HUDEP-2 (cell line): ENCODE measurements around the gene DRAP1.
A peak's percentile ranks its signal among the peaks of the same experiment; 100 is the strongest.
"Not testable (repeated sequence)": the region's sequence is repeated elsewhere in the genome, so short reads cannot be mapped to it uniquely, and the experiment has no call there.

Source experiments
- DNase-seq, 76 experiments: peaks; one replicate each; lab custom pipeline; 2025; ENCODE audit not compliant: unreplicated experiment in 76 of 76; lab: John Stamatoyannopoulos, UW

Gene DRAP1

DNA sequence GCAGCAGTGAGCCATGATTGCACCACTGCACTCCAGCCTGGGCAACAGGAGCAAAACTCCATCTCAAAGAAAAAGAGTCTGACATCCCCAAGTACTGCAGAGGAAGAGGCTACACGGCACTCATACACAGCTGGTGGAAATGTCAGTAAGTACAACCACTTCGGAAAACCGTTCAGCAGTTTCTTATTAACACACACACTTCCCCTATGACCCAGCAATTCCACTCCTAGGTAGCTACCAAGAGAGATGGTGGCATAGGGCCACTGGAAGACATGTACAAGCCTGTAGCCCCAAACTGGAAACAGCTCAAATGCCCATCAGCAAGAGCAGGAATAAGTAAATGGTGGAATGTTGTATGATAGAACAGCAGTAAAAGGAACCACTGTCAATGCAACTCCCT, 3.3 kb downstream of the DRAP1 start:
- DNase-seq: no peak

DNA sequence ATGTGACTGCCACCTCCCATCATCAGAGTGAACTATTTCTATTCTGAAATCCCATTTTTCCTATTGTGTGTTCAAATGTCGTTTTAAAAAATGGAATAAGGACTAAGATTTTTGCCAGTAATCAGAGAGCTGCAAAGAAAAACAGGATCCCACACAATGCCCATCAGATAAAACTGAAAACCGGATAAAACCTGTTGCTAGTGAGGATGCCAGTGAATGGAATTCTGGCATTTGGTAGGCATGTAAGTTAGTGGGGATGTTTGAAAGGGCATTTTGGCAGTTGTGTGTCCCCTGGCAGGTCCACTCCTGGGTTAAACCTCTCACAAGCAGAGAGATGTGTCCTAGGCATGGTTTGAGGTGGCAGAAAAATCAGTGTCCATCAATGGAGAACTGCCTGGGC, 6.2 kb downstream of the DRAP1 start:
- DNase-seq: no peak

DNA sequence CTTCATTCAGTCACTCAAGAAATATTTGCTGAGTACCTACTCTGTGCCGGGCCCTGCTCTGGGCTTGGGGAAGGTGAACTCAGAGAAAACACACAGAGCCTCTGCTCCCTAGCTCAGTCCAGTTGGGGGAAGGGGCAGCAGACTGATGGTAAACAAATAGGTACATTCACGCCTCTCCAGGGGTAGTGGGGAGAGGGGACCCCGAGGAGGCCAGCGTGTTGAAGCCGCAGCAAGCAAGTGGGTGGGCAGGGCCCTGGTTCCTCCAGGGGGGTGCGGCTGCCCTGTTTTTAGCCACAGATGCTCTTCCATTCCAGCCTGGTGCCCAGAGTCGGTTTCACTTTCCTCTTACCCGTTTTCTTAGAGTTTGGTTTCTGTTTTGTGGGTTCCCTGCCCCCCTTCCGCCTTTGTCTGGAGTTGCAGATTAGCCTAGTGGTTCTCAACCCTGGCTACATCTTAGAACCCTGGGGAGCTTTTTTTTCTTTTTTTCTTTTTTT, 8.7 kb downstream of the DRAP1 start:
- peak in 33 of 76 experiments; percentile 9 to 76 (median 37) for DNase-seq

DNA sequence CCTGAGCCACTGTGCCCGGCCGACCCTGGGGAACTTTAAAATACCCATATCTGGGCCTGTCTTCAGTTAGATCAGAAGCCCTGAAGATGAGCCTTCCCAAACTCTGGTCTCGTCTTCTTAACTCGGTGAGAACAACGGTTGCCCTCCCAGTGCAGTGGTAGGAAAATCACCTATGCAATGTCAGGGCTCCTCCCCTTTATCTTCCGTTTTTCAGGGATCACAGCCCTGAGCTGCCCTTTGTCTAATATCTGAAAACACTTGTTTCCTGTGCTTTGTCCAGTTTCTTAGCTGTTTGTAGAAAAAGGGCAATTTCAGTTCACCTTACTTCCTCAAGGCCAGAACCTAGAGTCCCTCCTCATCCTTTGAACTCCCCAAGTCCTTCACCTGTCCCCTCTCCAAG, 9.4 kb downstream of the DRAP1 start:
- peak in 3 of 76 experiments; percentile 7 to 25 (median 14) for DNase-seq

DNA sequence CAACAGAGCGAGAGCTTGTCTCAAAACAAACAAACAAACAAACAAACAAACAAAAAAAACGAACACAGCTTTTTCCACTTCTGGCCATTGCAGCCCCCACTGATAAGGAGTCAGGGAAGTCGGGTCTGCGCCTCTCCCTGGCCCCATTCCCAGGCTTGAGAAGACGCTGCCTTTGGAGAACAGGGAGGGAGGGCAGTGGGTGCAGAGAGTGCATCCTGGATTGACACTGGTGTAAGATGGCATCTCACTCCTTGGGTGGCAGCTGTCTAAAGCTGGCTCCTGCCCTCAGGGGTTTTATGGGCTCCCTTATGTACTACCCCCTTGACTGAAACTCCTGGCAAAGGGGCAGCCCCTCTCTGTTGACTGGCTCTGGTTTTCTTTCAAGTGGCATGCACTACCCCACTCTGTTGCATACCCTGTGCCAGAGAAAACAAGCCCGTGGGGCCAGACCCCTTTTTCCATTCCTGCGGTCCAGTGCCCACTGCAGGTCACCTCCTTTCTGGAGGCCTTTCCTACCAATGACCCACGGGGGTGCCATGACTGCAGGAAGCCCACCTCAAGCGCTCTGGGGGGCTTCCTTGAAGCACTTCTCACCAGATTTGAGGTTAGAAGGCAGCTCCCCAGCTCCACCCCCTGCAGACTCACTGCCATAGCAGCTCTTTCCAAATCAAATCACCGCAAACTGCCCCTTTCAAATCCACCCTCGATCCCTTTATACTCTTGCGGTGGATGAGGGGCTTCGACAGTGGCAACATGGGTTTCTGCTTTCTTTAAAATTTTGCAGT, 12.7 kb downstream of the DRAP1 start:
- DNase-seq: no peak

DNA sequence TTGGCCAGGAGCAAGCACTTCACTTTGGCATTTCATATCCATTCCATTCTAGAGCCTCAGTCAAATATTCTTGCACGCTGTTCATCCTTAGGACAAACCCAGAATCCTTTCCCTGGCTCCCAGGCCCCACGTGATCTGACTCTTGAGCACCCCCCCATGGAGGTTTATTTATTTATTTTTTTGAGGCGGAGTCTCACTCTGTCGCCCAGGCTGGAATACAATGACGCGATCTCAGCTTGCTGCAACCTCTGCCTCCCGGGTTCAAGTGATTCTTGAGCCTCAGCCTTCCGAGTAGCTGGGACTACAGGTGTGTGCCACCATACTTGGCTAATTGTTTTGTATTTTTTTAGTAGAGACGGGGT, 13.3 kb downstream of the DRAP1 start:
- DNase-seq: peak in 11 of 76 experiments; percentile 5 to 26 (median 11)

DNA sequence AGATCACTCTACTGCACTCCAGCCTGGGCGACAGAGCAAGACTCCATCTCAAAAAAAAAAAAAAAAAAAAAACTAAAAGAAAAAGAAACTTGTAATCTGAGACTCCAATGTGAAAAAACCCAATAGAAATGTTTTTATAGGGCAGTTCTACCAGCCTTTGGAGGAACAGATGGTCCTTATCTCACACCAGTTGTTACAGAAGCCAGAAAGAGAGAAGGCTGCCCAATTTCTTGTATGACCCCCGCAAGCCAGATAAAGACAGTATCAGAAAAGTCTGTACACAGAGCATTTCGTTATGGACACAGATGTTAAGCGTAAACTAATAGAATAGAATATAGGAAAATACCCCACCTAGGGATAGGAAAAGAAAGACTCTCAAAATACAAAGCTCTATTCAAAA, 14.8 kb downstream of the DRAP1 start:
- DNase-seq: peak in 55 of 76 experiments; percentile 12 to 88 (median 59)

DNA sequence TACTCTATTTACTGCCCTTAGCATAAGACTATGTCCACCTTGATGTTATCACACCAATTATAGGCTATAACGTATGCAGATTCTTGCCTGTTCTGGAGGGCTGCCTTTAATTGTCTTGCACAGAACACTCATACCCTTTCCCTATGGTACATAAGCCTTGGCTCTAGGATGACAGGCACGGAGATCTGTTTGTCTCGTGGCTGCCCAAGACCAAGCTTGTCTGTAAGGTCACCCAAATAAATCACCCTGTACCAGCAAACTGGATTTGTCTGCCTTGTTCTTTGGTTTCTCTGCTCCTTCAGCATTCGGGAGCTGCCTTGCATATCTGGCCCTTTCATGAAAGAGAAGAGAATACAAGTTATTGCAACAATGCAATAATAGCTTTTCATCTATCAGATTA, 18.5 kb downstream of the DRAP1 start:
- DNase-seq: no peak

DNA sequence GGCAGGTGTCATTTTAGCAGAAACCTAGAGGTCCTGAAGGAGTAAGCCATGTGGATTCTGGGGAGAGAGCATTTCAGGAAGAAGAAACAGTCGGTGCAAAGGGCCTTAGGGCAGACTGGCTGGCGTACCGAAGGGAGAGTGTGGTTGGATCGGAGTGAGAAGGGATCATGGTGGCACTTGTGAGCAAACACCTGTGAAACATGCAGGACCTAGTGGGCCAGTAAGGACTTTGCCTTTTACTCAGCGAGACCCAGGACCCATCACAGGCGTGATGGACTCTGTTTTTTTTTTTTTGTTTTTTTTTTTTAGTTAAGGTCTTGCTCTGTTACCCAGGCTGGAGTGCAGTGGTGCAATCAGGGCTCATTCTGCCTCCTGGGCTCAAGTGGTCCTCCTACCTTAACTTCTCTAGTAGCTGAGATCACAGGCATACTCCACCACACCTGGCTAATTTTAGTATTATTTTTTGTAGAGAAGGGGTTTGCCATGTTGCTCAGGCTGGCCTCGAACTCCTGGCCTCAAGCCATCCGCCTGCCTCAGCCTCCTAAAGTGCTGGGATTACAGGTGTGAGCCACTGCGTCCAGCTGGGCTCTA, 22.6 kb downstream of the DRAP1 start:
- peak in 3 of 76 experiments; percentile 50 to 70 (median 61) for DNase-seq

DNA sequence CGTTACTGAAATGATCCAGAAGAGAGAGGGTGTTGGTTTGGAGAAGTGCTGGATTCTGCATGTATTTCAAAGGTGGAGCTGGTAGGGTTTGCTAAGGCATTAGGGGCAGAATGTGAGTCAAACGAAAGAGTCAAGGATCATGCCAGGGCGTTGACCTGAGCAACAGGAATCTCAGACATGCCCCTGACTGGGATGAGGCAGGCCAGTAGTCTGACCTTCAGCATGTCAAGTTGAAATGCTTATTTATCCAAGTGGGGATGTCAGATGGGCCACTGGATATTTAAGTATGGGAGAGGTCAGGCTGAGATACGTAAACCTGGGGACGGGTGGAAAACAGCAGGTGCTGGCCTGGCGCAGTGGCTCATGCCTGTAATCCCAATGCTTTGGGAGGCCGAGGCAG, 23.3 kb downstream of the DRAP1 start:
- no peak for DNase-seq

DNA sequence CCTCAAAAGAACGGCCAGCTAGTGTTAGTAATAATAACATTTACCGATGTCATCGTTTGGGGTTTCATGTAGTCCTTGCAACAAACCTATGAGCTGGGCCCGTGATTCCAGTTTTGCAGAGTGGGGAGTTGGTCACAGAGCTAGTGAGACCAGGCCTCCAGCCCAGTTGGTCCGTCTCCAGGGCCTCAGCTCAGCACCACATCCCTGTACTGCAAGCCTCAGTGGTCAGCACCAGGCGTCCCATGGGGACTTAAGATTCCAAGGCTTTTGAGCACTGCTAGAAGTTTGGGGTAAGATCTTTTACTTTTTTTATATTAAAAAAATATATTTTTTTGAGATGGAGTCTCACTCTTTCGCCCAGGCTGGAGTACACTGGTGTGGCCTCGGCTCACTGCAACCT, 25.0 kb downstream of the DRAP1 start:
- DNase-seq: no peak

DNA sequence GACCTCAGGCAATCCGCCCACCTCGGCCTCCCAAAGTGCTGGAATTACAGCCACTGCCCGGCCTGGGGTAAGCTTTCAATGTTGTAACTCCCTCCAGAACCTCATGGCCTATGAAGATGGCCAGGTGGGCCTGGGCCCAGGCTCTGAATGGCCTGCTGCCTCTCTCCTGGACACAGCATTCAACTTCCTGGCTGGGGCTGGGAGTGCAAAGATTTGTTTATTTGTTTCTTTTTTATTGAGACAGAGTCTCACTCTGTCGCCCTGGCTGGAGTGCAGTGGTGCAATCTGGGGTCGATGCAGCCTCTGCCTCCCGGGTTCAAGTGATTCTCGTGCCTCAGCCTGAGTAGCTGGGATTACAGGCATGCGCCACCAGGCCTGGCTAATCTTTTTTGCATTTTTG, 25.5 kb downstream of the DRAP1 start:
- no peak for DNase-seq

DNA sequence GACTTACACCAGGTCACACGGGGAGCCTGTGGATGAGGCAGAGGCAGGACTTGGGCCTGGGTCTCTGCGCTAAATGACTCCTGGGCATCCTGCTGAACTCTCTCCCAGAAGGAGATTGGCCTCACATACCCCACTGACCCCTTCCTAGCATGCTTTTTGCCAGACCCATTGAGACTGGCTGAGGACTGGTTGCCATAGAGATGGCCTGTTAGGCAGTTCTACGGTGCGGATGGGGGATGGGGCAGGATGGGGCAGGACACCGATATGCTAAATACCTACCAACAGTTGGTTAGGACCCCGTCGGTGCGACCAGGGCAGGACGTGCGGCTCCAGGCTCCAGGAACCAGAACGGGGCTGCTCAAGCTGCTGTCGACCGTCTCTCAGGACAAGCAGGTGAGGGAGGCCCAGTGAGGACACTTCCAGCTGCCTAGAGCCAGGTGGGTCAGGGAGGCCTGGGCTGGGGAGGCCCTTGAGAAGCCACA, 26.2 kb downstream of the DRAP1 start, which contains the start of gene TSGA10IP:
Gene TSGA10IP, plus strand, starts transcription at position 51 of the 482 bp plus-strand sequence. Its CDS starts 196 bp downstream, at position 247.
- DNase-seq: no peak

DNA sequence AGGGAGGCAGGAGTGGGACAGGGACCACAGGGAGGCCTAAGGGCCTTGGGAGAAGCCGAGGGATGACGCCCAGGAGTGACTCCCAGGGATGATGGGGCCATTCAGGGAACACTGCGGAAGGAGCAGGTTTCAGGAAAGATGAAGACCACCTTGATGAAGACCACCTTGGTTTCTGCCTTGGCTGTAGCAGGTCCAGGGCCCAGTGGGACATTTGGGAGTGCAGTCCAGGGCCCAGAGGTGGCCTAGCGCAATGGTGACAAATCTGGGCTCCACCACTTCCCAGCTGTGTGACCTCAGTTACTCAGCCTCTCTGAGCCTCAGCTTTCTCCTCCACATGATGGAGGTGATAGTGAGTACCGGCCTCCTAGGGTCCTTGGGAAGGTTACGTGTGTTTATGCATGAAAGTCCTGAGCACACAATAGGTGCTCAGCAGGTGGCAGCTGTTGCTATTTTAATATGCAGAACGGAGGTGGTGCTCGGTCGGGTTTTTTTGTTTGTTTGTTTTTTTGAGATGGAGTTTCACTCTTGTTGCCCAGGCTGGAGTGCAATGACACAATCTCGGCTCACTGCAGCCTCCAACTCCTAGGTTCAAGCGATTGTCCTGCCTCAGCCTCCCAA, 26.8 kb downstream of the DRAP1 start:
- DNase-seq: no peak

DNA sequence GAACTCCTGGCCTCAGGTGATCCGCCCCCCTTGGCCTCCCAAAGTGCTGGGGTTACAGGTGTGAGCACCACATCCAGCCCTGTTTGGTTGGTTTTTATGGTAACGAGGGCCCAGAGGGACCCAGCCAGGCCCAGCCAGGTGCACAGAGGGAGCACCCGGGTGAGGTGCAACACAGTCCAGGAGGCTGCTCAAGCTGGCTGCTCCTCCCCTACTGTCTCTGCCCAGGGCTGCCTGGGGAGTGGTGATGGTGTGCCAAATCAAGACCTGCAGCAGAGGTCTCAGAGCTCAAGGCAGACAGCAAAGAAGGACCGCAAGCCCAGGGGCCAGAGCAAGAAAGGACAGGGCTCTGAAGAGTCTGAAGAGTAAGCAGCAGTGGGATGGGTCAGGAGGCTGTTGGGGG, 27.4 kb downstream of the DRAP1 start:
- no peak for DNase-seq

DNA sequence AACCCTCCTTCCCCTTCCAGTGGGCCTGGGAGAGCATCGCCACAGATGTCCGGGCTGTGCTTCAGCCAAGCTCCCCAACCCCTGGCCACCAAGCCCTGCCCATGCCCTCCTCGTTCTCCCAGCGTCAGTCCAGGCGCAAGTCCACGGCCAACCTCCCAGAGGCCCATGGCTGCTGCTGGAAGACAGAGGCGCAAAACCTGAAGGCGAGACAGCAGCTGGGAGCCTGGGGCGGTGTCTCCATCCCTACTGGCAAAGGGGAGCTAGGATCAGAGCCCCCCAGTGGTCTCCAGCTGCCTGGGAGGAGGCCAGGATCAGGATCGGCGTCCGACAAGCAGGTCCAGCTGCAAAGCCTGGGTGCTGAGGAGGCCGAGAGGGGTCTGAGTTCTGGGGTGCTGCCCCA, 27.9 kb downstream of the DRAP1 start:
- DNase-seq: no peak

DNA sequence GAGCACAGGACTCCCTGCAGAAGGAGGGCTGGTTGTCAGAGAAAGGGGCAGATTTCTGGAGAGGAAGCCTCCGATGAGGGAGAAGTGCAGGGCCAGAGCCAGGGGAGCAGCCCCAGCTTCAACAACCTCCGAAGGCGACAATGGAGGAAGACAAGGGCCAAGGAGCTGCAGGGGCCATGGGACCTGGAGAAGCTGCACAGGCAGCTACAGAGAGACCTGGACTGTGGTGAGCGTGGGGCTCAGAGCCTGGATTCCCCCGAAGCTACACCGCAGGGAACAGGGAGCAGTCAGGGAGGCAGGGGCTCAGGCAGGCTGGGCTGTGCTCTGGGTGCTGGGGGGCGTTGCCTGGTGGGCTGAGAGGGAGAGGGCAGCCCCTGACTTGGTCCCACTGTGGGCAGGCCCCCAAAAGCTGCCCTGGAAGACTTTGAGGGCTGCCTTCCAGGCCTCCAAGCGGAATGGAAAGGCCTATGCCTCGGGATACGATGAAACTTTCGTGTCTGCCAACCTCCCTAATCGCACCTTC, 28.4 kb downstream of the DRAP1 start:
- DNase-seq: no peak

DNA sequence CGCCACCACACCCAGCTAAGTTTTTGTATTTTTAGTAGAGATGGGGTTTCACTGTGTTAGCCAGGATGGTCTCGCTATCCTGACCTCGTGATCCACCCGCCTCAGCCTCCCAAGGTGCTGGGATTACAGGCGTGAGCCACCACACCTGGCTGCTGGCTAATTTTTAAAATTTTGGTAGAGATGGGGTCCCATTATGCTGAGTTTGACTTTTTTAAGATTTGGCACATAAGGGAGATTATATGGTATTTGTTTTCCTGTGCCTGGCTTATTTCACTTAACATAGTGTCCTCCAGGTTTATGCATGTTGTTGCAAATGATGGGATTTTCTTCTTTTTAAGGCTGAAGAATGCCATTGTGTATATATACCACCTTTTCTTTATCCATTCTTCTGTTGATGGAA, 31.5 kb downstream of the DRAP1 start:
- DNase-seq: not testable (repeated sequence)

DNA sequence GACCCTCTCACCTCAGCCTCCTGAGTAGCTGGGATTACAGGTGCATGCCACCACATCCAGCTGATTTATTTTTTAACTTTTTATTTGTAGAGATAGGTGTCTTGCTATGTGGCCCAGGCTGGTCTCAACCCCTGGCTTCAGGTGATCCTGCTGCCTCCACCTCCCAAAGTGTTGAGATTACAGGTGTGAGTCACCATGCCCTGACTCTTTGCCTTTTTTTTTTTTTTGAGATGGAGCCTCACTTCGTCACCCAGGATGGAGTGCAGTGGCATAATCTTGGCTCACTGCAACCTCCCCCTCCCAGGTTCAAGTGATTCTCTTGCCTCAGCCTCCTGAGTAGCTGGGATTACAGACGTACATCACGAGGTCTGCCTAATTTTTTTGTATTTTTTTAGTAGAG, 32.4 kb downstream of the DRAP1 start:
- not testable (repeated sequence) for DNase-seq

DNA sequence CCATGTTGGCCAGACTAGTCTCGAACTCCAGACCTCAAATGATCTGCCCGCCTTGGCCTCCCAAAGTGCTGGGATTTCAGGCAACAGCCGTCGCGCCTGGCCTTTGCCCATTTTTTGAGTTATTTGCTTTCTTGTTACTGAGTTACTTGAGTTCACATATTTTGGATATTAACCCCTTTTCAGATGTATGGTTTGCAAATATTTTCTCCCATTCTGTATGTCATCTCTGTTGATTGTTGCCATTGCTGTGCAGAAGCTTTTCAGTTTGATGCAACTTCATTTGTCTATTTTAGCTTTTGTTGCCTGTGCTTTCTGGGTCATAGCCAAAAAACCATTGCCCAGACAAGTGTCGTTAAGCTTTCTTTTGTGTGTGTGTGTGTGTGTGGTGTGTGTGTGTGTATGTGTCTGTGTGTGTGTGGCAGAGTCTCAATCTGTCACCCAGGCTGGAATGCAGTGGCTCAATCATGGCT, 32.9 kb downstream of the DRAP1 start:
- DNase-seq: no peak

DNA sequence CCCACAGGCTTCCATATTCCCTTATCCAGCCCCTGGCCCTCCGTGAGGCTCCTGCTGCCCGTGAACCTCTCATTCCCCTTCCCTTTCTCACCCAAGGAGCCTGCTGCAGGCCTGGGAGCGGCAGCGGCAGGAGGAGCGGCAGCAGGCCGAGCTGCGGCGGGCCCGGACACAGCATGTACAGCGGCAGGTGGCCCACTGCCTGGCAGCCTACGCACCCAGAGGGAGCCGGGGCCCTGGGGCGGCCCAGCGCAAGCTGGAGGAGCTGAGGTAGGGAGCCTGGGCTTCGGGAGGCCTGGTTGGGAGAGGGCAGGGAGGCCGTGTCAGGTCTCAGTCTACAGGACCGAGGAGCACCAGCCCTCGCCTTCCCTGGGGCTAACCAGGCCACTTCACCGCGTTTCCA, 34.2 kb downstream of the DRAP1 start:
- no peak for DNase-seq
